MM.1S (cell line): Measurements from ENCODE around the gene A1BG.
"Not testable (repeated sequence)": the region's sequence is repeated elsewhere in the genome, so short reads cannot be mapped to it uniquely, and the experiment has no call there.

Source experiments
- EZH2 ChIP-seq: fragments of 300-600 bp; sonication (generic); optimal IDR thresholded peaks from 2 replicates; pipeline ENCODE3; 2017; ENCODE audit warnings: low read depth, mild to moderate bottlenecking, antibody characterized with exemption, low read length, mixed read lengths
- EZH2phosphoT487 ChIP-seq: fragments of 300-600 bp; sonication (generic); IDR thresholded peaks from 2 replicates; pipeline ENCODE4 v1.6.1; 2018; ENCODE audit warnings: antibody characterized with exemption, low read length
- TF ChIP-seq, protein P1 (sequence below): fragments of 300-600 bp; sonication (generic); IDR thresholded peaks from 2 replicates; pipeline ENCODE4 v1.5.1; 2016; ENCODE audit warnings: antibody characterized with exemption, low read length, mixed read lengths

- TF ChIP-seq, protein P1, sequence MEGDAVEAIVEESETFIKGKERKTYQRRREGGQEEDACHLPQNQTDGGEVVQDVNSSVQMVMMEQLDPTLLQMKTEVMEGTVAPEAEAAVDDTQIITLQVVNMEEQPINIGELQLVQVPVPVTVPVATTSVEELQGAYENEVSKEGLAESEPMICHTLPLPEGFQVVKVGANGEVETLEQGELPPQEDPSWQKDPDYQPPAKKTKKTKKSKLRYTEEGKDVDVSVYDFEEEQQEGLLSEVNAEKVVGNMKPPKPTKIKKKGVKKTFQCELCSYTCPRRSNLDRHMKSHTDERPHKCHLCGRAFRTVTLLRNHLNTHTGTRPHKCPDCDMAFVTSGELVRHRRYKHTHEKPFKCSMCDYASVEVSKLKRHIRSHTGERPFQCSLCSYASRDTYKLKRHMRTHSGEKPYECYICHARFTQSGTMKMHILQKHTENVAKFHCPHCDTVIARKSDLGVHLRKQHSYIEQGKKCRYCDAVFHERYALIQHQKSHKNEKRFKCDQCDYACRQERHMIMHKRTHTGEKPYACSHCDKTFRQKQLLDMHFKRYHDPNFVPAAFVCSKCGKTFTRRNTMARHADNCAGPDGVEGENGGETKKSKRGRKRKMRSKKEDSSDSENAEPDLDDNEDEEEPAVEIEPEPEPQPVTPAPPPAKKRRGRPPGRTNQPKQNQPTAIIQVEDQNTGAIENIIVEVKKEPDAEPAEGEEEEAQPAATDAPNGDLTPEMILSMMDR: not testable (repeated sequence)
- not testable (repeated sequence) for TF ChIP-seq EZH2, EZH2phosphoT487
Observed at GRCh38 chr19:58348080-58348479, 5.2 kb downstream of the A1BG start.
